ENCODE measurements around the gene NTM.
"Not testable (repeated sequence)": the region's sequence is repeated elsewhere in the genome, so short reads cannot be mapped to it uniquely, and the experiment has no call there.

The NTM gene

GRCh38 chr11:131910523-131911387 is 540.3 kb downstream of the NTM start:
- no peak for DNase-seq

- not testable (repeated sequence) for DNase-seq
Measured at GRCh38 chr11:131911388-131912032, 541.1 kb downstream of the NTM start.

GRCh38 chr11:131912134-131912533 is 541.7 kb downstream of the NTM start:
- no peak for DNase-seq

- no peak for DNase-seq
Measured at GRCh38 chr11:131913267-131913666, 542.9 kb downstream of the NTM start.

GRCh38 chr11:131914361-131914774 is 544.0 kb downstream of the NTM start:
- no peak for DNase-seq

GRCh38 chr11:131916638-131917037 is 546.2 kb downstream of the NTM start:
- DNase-seq = no peak

GRCh38 chr11:131917634-131918384 is 547.4 kb downstream of the NTM start:
- DNase-seq = no peak

- DNase-seq = no peak
Measured at GRCh38 chr11:131918663-131919062, 548.2 kb downstream of the NTM start.

GRCh38 chr11:131922220-131922619 is 551.8 kb downstream of the NTM start:
- DNase-seq = no peak

GRCh38 chr11:131923309-131923708 is 552.9 kb downstream of the NTM start:
- no peak for DNase-seq

- no peak for DNase-seq
Measured at GRCh38 chr11:131924001-131924400, 553.6 kb downstream of the NTM start.

GRCh38 chr11:131924457-131925201 is 554.2 kb downstream of the NTM start:
- no peak for DNase-seq

GRCh38 chr11:131925829-131926228 is 555.4 kb downstream of the NTM start:
- DNase-seq = no peak

- no peak for DNase-seq
Measured at GRCh38 chr11:131928992-131929391, 558.6 kb downstream of the NTM start.

GRCh38 chr11:131932584-131933325 is 562.3 kb downstream of the NTM start:
- DNase-seq = no peak

- no peak for DNase-seq
Measured at GRCh38 chr11:131934006-131934405, 563.6 kb downstream of the NTM start.

- DNase-seq = no peak
Measured at GRCh38 chr11:131938351-131938751, 567.9 kb downstream of the NTM start.

GRCh38 chr11:131940126-131940525 is 569.7 kb downstream of the NTM start:
- no peak for DNase-seq

GRCh38 chr11:131942878-131943277 is 572.5 kb downstream of the NTM start:
- no peak for DNase-seq

- DNase-seq = no peak
Measured at GRCh38 chr11:131943295-131943694, 572.9 kb downstream of the NTM start.

GRCh38 chr11:131944736-131945135 is 574.3 kb downstream of the NTM start:
- no peak for DNase-seq

GRCh38 chr11:131945706-131946105 is 575.3 kb downstream of the NTM start:
- no peak for DNase-seq

Data from NCI-H446 (cell line).